ENCODE data around the gene DNAJB13.

DNA sequence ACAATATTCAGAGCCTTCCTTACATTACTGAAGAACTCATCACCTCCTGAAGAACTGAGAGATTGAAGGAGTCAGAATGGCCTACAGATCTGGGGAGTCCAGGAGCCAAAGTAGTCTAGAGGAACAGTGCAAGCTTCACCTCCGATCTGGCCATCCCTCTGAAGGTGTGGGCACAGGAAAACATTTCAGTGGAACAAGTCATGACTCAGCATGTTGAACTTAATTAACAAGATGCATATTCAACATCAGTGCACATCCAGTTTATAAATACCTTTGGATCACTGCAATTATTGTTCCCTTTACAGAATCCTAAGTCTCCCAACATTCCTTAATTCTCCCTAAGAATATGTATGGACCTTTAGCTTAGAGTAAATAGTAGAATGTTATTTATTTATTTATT is 48.5 kb upstream of the DNAJB13 start:
- TF ChIP-seq, protein P1, sequence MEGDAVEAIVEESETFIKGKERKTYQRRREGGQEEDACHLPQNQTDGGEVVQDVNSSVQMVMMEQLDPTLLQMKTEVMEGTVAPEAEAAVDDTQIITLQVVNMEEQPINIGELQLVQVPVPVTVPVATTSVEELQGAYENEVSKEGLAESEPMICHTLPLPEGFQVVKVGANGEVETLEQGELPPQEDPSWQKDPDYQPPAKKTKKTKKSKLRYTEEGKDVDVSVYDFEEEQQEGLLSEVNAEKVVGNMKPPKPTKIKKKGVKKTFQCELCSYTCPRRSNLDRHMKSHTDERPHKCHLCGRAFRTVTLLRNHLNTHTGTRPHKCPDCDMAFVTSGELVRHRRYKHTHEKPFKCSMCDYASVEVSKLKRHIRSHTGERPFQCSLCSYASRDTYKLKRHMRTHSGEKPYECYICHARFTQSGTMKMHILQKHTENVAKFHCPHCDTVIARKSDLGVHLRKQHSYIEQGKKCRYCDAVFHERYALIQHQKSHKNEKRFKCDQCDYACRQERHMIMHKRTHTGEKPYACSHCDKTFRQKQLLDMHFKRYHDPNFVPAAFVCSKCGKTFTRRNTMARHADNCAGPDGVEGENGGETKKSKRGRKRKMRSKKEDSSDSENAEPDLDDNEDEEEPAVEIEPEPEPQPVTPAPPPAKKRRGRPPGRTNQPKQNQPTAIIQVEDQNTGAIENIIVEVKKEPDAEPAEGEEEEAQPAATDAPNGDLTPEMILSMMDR (IDR thresholded peaks at IDR 0.05; ENCODE audit: insufficient read depth, low read depth, low read length): no peak
- TF ChIP-seq EZH2 (IDR thresholded peaks at IDR 0.05; ENCODE audit: insufficient read depth, low read length): no peak
